GM13976 (cell line): ENCODE measurements around the gene MORC1.

Source experiments
- DNase-seq: peaks from one replicate; pipeline ENCODE4 v3.0.0; 2012; ENCODE audit warnings: low spot score
- CTCF ChIP-seq: IDR thresholded peaks from 2 replicates; pipeline ENCODE4 v1.5.1; 2012; ENCODE audit warnings: borderline replicate concordance, mild to moderate bottlenecking; ENCODE audit not compliant: insufficient read depth; ENCODE audit errors: extremely low read depth, missing control alignments, control extremely low read depth
- in situ Hi-C: fragments of 300-500 bp; cut with MboI; formaldehyde crosslinking; loops from one replicate; pipeline ENCODE4 v1.12.0; 2022; ENCODE audit warnings: low sequenced_read_pairs, mixed read lengths, inconsistent platforms; ENCODE audit not compliant: unreplicated experiment

MORC1 gene

GRCh38 chr3:108909799-108910198 is 208.1 kb downstream of the MORC1 start:
- in situ Hi-C loops: loop anchor here (10.0 kb wide), 2 partner anchors 245 to 415 kb away; no protein-coding TSS in a partner anchor
- no peak for TF ChIP-seq CTCF
- no peak for DNase-seq
